ENCODE results near the gene PRUNE1. TPM values are rescaled to one million over a fixed set of nuclear protein-coding genes. Genes with fewer than 3 reads are reported as not detected.

PRUNE1 gene
- total RNA-seq, 1 experiment from 2014 or later = 24.3 TPM

GRCh38 chr1:151013518-151013917 lies 5.3 kb downstream of the PRUNE1 start:
- no peaks in the 10 kb centered on the region for H3K9me3 ChIP-seq
- peaks cover 42% of the 10 kb centered on the region for H3K4me1 ChIP-seq
- Mint-ChIP-seq H3K4me1 (ENCODE audit: low read depth, unreplicated experiment) (peaks cover 17% of the 10 kb centered on the region), H3K27ac (ENCODE audit: unreplicated experiment) (peak overlapping the region; percentile 84), H3K4me3 (ENCODE audit: unreplicated experiment) (peak overlapping the region; percentile 54), H3K9me3 (ENCODE audit: unreplicated experiment) (no peaks in the 10 kb centered on the region), H3K27me3 (ENCODE audit: insufficient read depth, unreplicated experiment) (no peaks in the 10 kb centered on the region), H3K36me3 (ENCODE audit: insufficient read depth, unreplicated experiment) (peaks cover 24% of the 10 kb centered on the region)
- TF ChIP-seq CTCF (IDR thresholded peaks at IDR 0.05; ENCODE audit: insufficient read depth in 1 of 2, low read depth in 1 of 2, low read length in 1 of 2, severe bottlenecking in 1 of 2, unreplicated experiment in 1 of 2) = peak in 1 of 2 experiments; percentile 8
- intact Hi-C loops (cut with micrococcal nuclease; ENCODE audit: unreplicated experiment) = loop anchor here (1.0 kb wide), 2 partner anchors 35 to 45 kb away; no protein-coding TSS in a partner anchor
- no peak overlapping the region for H3K4me3 ChIP-seq (ENCODE audit: low read depth, low read length)
- POLR2A ChIA-PET = interaction anchor here (0.5 to 1.1 kb wide), 8 partner anchors 20 to 451 kb away, joined by 3 to 5 read pairs (median 3); partner anchors contain the start of genes ANXA9, C1orf56, CDC42SE1 and CERS2
- H3K36me3 ChIP-seq (ENCODE audit: control insufficient read depth, insufficient read depth, low read length) = no peaks in the 10 kb centered on the region
- CTCF ChIA-PET = interaction anchor here (0.7 to 1.4 kb wide), 5 partner anchors 11 to 57 kb away, joined by 3 to 7 read pairs (median 3); partner anchors contain the start of gene GABPB2
- peak; percentile 48 to 56 for DNase-seq
- H3K27me3 ChIP-seq (replicated peaks; ENCODE audit: control insufficient read depth, insufficient read depth, low read length) = no peaks in the 10 kb centered on the region
- BruUV-seq (replicated peaks) = no TSS peak

GRCh38 chr1:151024540-151025146 lies 16.4 kb downstream of the PRUNE1 start:
- Histone ChIP-seq H3K4me1 (no peaks in the 10 kb centered on the region), H3K36me3 (ENCODE audit: control insufficient read depth, insufficient read depth, low read length) (peaks cover 3% of the 10 kb centered on the region; the same call in 1 of the 2 replicates), H3K27me3 (replicated peaks; ENCODE audit: control insufficient read depth, insufficient read depth, low read length) (no peaks in the 10 kb centered on the region), H3K9me3 (no peaks in the 10 kb centered on the region), H3K4me3 (ENCODE audit: low read depth, low read length) (no peak overlapping the region)
- H3K27ac Mint-ChIP-seq (ENCODE audit: unreplicated experiment) = no peak overlapping the region
- ChIA-PET CTCF (interaction anchor here (0.6 to 1.6 kb wide), 5 partner anchors 23 to 107 kb away, joined by 3 to 11 read pairs (median 5); partner anchors contain the start of gene C1orf56), POLR2A (no interaction called here)
- H3K4me3 Mint-ChIP-seq (ENCODE audit: unreplicated experiment) = no peak overlapping the region
- no TSS peak for BruUV-seq (replicated peaks)
- H3K9me3 Mint-ChIP-seq (ENCODE audit: unreplicated experiment) = no peaks in the 10 kb centered on the region
- H3K27me3 Mint-ChIP-seq (ENCODE audit: insufficient read depth, unreplicated experiment) = no peaks in the 10 kb centered on the region
- TF ChIP-seq CTCF (IDR thresholded peaks at IDR 0.05; ENCODE audit: insufficient read depth in 1 of 2, low read depth in 1 of 2, low read length in 1 of 2, severe bottlenecking in 1 of 2, unreplicated experiment in 1 of 2) = peak; percentile 52 to 81
- peaks cover 31% of the 10 kb centered on the region for H3K36me3 Mint-ChIP-seq (ENCODE audit: insufficient read depth, unreplicated experiment)
- peak; percentile 73 to 84 for DNase-seq
- intact Hi-C loops (cut with micrococcal nuclease; ENCODE audit: unreplicated experiment) = loop anchor here (2.0 to 5.0 kb wide), 3 partner anchors 34 to 133 kb away; partner anchors contain the start of genes CDC42SE1, GABPB2 and TNFAIP8L2
- no peaks in the 10 kb centered on the region for H3K4me1 Mint-ChIP-seq (ENCODE audit: low read depth, unreplicated experiment)

- intact Hi-C loops (cut with micrococcal nuclease; ENCODE audit: unreplicated experiment) = no loop called here
Observed at GRCh38 chr1:151026460-151026859, 18.2 kb downstream of the PRUNE1 start.

More at GRCh38 chr1:151026460-151026859, 18.2 kb downstream of the PRUNE1 start:
- no peaks in the 10 kb centered on the region for H3K27me3 ChIP-seq (replicated peaks; ENCODE audit: control insufficient read depth, insufficient read depth, low read length)
- no peak overlapping the region for H3K4me3 ChIP-seq (ENCODE audit: low read depth, low read length)
- Mint-ChIP-seq H3K4me1 (ENCODE audit: low read depth, unreplicated experiment) (no peaks in the 10 kb centered on the region), H3K27ac (ENCODE audit: unreplicated experiment) (no peak overlapping the region), H3K9me3 (ENCODE audit: unreplicated experiment) (no peaks in the 10 kb centered on the region), H3K27me3 (ENCODE audit: insufficient read depth, unreplicated experiment) (no peaks in the 10 kb centered on the region), H3K4me3 (ENCODE audit: unreplicated experiment) (no peak overlapping the region), H3K36me3 (ENCODE audit: insufficient read depth, unreplicated experiment) (peaks cover 46% of the 10 kb centered on the region)
- H3K9me3 ChIP-seq = no peaks in the 10 kb centered on the region
- DNase-seq = no peak
- TF ChIP-seq CTCF (IDR thresholded peaks at IDR 0.05; ENCODE audit: insufficient read depth in 1 of 2, low read depth in 1 of 2, low read length in 1 of 2, severe bottlenecking in 1 of 2, unreplicated experiment in 1 of 2) = no peak
- peaks cover 3% of the 10 kb centered on the region; the same call in 1 of the 2 replicates for H3K36me3 ChIP-seq (ENCODE audit: control insufficient read depth, insufficient read depth, low read length)
- ChIA-PET POLR2A (no interaction called here), CTCF (no interaction called here)
- no TSS peak for BruUV-seq (replicated peaks)
- H3K4me1 ChIP-seq = no peaks in the 10 kb centered on the region

All from Caco-2 (cell line).